Measurements from ENCODE around the gene MMP15.
"Not testable (repeated sequence)": the region's sequence is repeated elsewhere in the genome, so short reads cannot be mapped to it uniquely, and the experiment has no call there.

Gene MMP15

GRCh38 chr16:58085584-58086251 lies 60.2 kb downstream of the MMP15 start:
- in situ Hi-C loops (cut with MboI; ENCODE audit: low sequenced_read_pairs) = no loop called here

GRCh38 chr16:58086381-58087208 lies 61.0 kb downstream of the MMP15 start:
- in situ Hi-C loops (cut with MboI; ENCODE audit: low sequenced_read_pairs) = no loop called here

GRCh38 chr16:58087209-58087913 lies 61.8 kb downstream of the MMP15 start:
- in situ Hi-C loops (cut with MboI; ENCODE audit: low sequenced_read_pairs) = no loop called here

GRCh38 chr16:58088091-58088490 lies 62.5 kb downstream of the MMP15 start:
- in situ Hi-C loops (cut with MboI; ENCODE audit: low sequenced_read_pairs) = no loop called here

GRCh38 chr16:58090396-58090795 lies 64.8 kb downstream of the MMP15 start:
- in situ Hi-C loops (cut with MboI; ENCODE audit: low sequenced_read_pairs) = not testable (repeated sequence)

- in situ Hi-C loops (cut with MboI; ENCODE audit: low sequenced_read_pairs) = no loop called here
These were observed 68.5 kb downstream of the MMP15 start for GRCh38 chr16:58094026-58094425.

- in situ Hi-C loops (cut with MboI; ENCODE audit: low sequenced_read_pairs) = no loop called here
These were observed 69.4 kb downstream of the MMP15 start for GRCh38 chr16:58094791-58095574.

GRCh38 chr16:58095575-58095960 lies 70.0 kb downstream of the MMP15 start:
- in situ Hi-C loops (cut with MboI; ENCODE audit: low sequenced_read_pairs) = not testable (repeated sequence)

GRCh38 chr16:58096249-58096648 lies 70.7 kb downstream of the MMP15 start:
- in situ Hi-C loops (cut with MboI; ENCODE audit: low sequenced_read_pairs) = no loop called here
